Suprapubic skin (tissue), 4 donors: ENCODE results near the gene CST4.
"Not testable (repeated sequence)": the region's sequence is repeated elsewhere in the genome, so short reads cannot be mapped to it uniquely, and the experiment has no call there.

ENCODE experiments used
- CTCF ChIP-seq, 2 donors: fragments of 200-600 bp in 1 of 2; fragments of 450-650 bp in 1 of 2; sonication (generic) in 1 of 2; IDR thresholded peaks; one replicate each; pipeline ENCODE4 v1.5.1; 2016 to 2019; ENCODE audit warnings: antibody characterized with exemption in 2 of 2, mild to moderate bottlenecking in 1 of 2, moderate library complexity in 1 of 2
- POLR2A ChIP-seq, 2 donors: fragments of 450-650 bp; IDR thresholded peaks; one replicate each; pipeline ENCODE4 v1.6.1; 2017; ENCODE audit warnings: antibody characterized with exemption in 2 of 2, mild to moderate bottlenecking in 2 of 2, moderate library complexity in 2 of 2
- POLR2AphosphoS5 ChIP-seq, 3 donors: sonication (generic); formaldehyde crosslinking; IDR thresholded peaks; one replicate each; pipeline ENCODE4 v1.6.1; 2017; ENCODE audit warnings: antibody characterized with exemption in 3 of 3

- not testable (repeated sequence) for TF ChIP-seq CTCF, POLR2A, POLR2AphosphoS5 (IDR thresholded peaks at IDR 0.05)
Measured at GRCh38 chr20:23692725-23693619, 4.1 kb upstream of the CST4 start.
